Stimulated activated CD8-positive, alpha-beta memory T cell treated with anti-CD3 and anti-CD28 coated beads, Interleukin-15, amount 100 ng/mL, for 48 hours (primary cell): ENCODE measurements around the gene FAM53B.
"Not testable (repeated sequence)": the region's sequence is repeated elsewhere in the genome, so short reads cannot be mapped to it uniquely, and the experiment has no call there.

Experiments used
- DNase-seq, 2 donors: peaks; one replicate each; pipeline ENCODE4 v3.0.0-alpha.2; 2020; ENCODE audit warnings: low read depth in 2 of 2

FAM53B gene

DNA sequence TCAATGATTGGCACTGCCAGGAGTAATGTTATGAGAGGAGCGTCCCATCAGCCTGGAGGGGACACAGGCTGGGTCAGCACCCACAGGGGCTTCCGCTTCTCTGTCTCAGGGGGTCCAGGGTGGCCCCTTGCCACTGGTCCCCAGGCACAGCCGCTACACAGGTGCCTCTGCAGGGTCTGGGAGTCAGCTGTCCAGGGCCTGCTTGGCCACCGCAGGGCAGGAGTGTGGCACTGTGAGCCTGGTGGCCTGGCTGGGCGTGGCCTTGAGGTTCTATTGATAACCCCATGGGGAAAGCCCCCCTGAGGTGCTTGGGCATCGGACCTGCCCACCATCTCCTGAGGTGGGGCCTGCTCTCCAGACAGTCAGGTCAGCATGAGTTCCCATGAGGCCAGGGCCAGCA lies 146.0 kb downstream of the FAM53B start:
- no peak for DNase-seq

- no peak for DNase-seq
Observed at GRCh38 chr10:124597846-124598165, 146.4 kb downstream of the FAM53B start.

DNA sequence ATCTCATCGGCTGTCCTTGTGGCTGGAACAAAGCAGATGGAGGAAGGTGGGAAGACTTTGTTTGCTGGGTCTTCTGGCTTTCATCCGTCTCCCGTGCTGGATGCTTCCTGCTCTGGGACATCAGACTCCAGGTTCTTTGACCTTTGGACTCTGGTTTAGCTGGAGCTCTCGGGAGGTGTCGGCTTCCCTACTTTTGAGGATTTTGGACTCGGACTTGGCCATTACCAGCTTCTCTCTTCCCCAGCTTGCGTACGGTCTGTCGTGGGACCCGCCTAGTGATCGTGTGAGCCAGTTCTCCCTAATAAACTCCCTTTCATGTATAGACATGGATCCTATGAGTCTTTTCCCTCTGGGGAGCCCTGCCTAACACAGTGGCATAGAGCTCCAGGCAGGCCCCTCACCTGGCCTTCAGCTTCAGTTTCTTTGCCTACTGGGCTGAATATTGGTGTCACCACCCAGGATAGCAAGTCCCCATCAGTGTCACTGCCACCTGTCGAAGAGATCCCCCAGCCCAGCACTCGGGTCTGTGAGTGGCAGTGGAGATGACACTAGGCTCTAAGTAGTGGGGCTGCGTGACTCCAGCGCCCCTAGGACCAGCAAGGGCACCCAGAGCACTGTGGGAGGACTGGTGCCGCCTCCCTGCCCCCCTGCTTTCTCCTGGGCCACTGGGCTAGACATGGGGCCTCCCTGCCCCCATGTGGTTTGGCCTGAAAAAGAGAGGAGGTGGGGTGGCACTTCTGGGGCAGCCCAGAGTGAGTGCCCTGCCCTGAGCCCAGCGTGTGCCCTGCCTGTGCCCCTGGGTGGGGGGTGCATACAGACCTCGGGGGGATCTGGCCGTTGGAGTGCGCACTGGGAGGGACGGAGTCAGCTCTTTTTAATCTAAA lies 147.0 kb downstream of the FAM53B start:
- no peak for DNase-seq

DNA sequence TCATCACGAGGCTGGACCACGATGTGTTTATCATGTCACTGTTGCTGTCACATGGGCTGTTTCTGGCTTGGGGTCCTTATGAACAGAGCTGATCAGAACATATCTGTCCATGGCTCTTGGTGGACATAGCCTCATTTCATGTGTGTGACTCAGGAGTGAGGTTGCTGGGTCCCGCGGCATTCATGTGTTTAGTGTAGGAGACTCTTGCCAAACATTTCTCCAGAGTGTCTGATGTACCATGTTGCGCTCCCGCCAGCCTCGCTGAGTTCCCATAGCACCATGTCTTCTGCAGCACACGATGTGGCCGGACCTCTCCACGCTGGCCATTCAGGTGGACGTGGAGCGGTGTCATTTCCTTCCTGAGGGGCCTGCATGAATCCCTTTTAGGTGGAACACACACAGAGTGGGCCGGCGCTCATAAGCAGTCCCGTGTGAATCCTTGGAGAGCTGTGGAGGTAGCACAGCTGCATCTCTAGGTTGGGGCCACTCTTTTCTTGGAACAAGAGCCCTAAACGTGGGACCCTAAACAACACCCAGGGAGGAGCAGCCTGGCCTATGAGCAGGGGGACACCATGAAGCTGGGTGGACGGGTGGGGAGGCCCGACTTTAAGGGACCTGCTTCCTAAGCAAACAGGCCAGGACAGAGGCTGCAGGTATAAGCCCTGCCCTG lies 147.9 kb downstream of the FAM53B start:
- no peak for DNase-seq

GRCh38 chr10:124595143-124595883 lies 148.9 kb downstream of the FAM53B start:
- no peak for DNase-seq

GRCh38 chr10:124594240-124594639 lies 149.9 kb downstream of the FAM53B start:
- no peak for DNase-seq

DNA sequence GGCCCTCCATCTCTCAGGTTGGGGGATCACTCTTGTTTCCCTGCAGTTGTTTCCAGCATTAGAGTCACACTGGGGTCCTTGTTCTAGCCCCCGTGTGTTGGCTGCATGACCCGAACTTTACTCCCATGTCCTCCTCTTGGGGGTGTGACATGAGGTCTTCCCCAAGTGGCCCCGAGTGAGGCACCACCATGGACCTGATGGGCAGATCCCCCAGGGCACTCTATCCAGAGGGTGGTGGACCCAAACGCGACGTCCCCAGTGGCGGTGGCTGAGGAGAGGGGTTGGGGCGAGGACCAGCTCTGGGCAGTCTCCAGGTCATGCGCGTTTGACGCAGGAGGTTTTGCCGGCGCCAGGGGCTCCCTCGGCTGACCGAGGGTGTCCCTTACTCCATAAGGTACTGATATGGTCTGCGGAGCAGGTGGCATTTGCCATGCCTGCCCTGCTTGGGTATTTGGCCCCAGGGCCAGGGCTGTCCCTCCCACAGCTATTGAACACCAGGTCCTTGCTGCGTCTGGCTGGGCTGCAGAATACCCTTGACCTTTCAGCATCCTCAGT lies 150.7 kb downstream of the FAM53B start:
- DNase-seq = no peak

DNA sequence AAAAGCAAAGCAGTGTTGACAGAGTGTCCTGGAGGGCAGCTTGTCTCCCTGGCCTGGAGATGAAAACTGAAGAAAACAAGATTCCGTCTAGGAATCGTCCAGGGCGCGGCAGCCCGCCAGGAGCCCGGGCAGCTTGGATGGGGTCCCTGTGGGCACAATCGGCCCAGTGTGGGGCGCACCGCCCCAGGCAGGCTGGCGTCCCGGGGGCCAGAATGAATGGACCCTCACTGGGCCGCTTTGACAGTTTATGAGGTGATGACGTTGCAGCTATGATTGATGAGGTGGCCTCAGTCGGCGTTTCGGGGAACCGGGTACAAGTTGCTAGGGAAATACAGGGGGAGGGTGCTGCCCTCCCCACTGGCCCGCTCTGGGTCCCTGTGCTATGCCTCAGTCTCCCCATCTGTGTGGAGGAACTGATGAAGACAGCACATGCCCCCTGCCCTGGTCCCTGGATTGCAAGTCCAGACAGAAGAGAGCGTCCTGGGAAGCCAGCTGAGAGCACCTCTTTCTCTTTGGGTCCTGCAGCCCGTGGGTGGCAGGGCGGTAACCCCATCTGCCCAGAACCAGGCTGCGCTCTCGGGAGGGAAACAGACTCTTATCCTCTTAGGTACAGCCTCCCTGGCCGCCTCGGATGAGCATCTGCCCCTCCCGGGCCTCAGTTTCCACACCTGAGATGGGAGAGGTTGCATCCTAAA lies 151.3 kb downstream of the FAM53B start:
- DNase-seq = no peak

- DNase-seq = no peak
Observed at GRCh38 chr10:124592101-124592500, 152.1 kb downstream of the FAM53B start.

DNA sequence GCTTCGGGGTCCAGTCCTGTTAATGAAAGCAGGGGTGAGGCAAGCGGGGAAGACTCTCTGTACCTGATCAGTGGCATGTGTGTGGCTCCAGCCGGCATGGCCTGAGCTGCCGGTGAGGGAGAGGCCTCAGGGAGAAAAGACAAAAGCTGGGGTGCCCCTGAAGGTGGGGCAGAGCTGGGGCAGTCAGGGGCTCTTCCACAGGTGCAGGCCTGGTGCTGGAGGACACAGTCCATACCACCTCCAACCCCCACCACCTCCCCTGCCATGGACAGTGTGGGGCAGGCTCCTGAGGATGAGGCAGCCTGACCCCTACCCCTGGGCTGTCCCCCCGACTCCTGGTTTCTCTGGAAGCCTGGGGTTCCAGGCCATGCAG lies 153.1 kb downstream of the FAM53B start:
- no peak for DNase-seq

- DNase-seq = no peak
Observed at GRCh38 chr10:124590216-124591122, 153.7 kb downstream of the FAM53B start.

DNA sequence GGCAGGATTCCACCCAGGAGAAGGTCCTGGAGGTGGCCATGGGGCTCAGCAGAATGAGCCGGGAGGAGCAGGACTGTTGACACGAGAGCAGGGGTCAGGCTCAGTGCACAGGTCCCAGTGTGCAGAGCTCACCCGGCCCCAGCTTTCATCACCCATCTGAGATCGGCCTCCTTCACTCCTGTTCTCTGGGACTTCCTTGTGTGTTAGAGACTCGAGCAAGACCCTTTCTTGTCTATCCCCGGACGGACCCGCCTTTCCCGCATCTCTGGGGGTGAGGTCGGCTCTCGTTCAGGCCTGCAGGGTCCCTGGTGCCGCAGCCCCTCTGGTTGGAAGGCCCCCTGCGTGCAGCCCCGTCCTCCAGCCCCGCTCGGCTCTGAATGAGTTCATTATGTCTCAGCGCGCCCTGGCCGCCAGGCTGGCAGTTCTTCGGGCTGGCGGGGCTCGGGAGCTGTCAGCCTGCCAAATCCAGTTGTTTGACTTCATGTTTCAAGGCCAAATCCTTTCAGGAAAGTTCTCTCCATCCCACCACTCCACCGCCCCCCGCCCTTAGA lies 154.6 kb downstream of the FAM53B start:
- no peak for DNase-seq

GRCh38 chr10:124588736-124589490 lies 155.3 kb downstream of the FAM53B start:
- DNase-seq = no peak

DNA sequence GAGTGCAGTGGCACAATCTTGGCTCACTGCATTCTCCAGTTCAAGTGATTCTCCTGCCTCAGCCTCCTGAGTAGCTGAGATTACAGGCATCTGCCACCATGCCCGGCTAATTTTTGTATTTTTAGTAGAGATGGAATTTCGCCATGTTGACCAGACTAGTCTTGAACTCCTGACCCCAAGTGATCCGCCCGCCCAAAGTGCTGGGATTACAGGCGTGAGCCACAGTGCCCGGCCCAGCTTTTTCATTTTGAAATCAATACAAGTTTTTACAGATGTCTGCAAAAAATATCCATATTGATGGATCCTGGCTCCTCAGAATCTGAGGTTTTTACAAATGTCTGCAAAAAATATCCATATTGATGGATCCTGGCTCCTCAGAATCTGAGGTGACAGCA lies 155.8 kb downstream of the FAM53B start:
- not testable (repeated sequence) for DNase-seq

DNA sequence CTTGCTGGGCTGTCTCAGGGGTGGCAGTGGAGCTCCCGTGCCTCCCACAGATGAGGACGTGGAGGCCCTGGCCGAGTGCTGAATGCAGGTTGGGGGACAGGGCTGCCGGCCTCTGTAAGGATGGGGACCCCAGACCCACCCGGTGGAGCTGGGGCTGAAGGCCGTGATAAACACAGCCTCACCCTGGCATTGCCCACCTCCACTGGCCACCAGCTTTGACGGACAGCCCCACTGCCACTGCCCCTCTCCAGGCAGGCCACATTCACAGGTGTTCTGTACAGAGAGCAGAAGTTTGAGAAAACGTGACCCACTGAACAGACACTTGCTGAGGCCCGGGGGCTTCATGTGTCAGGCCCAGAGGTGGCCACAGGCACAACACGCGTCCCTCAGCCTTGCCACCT lies 156.4 kb downstream of the FAM53B start:
- DNase-seq = no peak

DNA sequence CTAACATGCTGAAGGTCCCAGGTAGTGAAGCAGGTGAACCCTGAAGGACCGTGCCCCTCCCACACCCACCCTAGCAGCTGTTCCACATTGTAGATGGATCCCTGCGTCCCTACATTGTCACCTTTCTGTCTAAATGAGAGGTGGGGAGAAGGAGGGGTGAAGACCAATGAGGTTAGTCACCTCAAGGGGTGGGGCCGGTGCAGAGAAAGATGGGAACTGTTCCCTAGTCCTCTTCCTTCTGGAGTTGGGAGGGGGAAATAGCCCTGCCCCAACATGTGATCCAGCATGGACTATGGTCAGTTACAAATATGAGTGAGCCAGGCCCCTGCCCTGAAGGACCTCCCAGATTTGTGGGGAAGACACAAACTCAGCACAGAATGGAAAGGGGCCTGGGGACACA lies 158.0 kb downstream of the FAM53B start:
- no peak for DNase-seq

- DNase-seq = no peak
Observed at GRCh38 chr10:124579011-124579399, 165.2 kb downstream of the FAM53B start.

DNA sequence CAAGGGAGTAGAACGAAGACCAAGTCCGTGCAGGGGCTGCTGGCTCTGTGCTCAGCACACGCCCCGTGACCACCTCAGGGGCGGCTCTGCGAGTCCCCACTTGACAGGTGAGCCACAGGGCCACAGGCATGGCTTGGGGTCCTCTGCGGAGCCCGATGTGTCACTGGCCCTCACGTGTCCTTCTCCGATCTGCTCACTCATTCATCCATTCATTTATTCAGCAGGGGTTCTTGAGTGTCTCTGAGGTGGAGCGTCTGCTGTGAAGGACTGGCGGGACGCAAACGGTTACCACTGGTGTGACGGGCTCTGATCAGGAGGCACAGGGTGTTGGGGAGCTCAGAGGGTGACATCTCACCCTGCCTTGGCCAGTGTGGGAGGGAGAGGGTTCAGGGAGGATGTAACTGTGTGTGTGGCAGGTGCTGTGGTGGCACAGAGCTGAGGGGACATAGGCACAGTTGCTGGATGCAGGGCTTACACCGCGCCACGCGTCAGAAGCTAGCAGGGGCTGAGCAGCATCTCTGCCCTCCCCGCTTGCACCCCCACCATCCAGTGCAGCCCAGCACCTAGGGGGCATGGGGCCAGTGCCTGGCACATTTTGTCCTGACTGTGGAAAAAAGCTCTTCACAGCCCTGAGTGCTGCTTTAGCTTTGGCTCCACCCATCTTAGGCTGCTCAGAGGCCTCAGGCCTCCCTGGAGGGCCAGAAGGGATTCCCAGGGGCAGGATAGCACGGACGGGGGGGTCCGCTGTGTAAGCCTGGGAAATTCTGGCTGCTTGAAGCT lies 165.8 kb downstream of the FAM53B start:
- no peak for DNase-seq

- DNase-seq = no peak
Observed at GRCh38 chr10:124577651-124578050, 166.5 kb downstream of the FAM53B start.
